NK-92 (cell line): ENCODE measurements around the gene FBXW8.
"Not testable (repeated sequence)": the region's sequence is repeated elsewhere in the genome, so short reads cannot be mapped to it uniquely, and the experiment has no call there.

Experiments
- DNase-seq: peaks from one replicate; lab custom pipeline; 2025; ENCODE audit not compliant: unreplicated experiment; lab: John Stamatoyannopoulos, UW

FBXW8 gene

GRCh38 chr12:117052386-117053049, 141.8 kb downstream of the FBXW8 start:
- DNase-seq: no peak

DNA sequence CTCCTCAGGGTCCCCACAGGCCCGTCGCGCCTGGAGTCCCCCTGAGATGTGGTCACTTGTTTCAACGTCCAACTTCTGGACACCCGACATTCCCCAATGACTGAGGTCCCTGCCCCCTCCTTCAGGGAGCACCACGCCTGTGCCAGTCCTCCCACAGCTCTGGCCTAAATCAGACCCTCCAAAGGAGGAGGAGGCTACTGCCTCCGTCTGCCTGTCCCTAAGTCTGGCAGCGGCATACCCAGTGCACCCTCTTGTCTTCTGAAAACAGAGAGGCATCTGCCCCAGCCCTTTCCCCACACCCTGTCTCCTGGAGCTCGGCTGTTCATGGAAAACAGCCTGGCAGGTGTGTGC, 142.3 kb downstream of the FBXW8 start:
- no peak for DNase-seq

- no peak for DNase-seq
Measured at GRCh38 chr12:117053597-117054201, 142.9 kb downstream of the FBXW8 start.

DNA sequence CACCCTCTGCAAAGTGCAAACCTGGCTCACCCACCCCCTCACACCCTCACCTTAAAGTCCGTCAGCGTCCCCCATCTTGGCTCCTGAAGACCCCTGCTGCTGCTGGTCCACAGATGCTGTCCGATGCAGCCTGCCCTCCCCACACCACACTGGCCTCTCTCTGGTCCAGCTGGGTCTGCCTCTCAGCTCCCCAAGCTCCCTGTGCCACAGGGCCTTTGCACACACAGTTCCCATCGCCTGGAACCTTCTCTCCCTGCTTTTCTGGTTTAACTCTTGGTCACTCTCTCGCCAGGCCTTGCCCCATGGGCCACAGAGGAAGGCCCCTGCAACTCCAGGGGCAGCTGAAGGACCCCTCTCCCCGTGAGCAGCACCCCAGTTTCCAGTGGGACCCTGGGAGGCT, 143.5 kb downstream of the FBXW8 start:
- DNase-seq: no peak

DNA sequence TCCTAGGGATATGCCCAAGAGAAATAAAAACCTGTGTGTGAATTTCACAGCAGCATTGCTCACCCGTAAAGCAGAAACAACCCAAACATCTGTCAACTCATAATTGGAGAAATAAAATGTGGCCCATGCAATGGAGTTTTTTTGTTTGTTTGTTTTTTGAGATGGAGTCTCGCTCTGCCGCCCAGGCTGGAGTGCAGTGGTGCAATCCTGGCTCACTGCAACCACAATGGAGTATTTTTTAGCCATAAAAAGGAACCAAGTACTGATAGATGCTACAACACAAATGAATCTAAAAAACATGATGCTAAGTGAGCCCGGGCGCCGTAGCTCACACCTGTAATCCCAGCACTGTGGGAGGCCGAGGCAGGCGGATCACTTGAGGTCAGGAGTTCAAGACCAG, 146.9 kb downstream of the FBXW8 start:
- not testable (repeated sequence) for DNase-seq

DNA sequence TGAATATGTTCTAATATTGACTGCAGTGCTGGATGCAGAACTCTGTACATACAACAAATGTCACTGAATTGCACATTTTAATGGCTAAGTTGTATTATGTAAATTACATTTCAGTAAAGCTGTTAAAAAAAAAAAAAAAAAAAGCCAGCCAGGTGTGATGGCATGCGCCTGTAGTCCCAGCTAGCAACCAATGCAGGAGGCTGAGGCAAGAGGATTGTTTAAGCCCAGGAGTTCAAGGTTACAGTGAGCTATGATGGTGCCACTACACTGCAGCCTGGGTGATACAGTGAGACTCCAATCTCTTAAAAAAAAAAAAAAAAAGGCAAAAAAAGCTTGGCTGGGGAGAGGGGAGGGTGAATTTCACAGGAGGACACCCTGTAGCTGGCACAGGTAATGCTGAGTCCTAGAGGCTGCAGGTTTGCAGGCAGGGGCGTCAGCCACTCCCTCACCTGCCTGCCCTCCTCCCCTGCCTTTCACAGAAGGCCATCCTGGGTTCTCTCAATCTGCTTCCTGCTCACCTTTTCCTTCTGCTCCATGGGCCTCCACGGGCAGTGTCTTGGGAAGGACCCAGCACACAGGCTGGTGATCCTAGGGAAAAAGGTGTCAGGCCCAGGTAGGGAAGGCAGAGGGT, 147.8 kb downstream of the FBXW8 start:
- no peak for DNase-seq

- no peak for DNase-seq
Measured at GRCh38 chr12:117059156-117059555, 148.4 kb downstream of the FBXW8 start.

DNA sequence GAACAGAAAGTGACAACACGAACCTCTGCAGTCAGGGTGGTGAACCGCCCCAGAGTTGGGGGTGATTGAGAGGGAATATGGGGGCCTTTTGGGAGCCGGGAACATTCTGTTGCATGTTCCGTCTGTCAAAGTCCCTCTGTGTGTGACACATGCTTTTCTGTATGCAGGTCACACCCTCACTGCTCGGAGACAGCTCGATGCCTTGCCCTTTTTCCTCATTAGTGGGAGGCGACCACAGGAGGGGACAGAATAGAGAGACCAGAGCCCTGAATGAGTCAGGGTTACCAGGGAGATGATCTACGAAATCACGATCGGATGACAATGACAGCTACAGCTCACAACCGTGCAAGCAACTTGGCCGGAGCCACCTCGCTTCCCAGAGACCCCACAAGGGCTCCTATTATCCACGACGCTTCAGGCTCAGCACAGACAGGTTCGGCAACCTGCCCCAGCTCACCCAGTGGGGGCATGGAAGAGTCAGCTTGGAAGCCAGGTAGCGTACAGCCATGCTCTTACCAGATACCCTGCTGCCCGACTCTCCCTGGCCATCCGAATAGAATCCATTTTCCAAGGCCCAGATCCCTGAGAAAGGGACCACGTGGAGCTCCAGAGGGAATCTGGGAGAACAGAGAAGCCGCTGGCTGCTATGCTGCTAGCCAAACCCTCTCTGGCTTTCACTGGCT, 149.6 kb downstream of the FBXW8 start:
- DNase-seq: no peak

- DNase-seq: no peak
Measured at GRCh38 chr12:117060929-117061305, 150.2 kb downstream of the FBXW8 start.

GRCh38 chr12:117061555-117062079, 150.9 kb downstream of the FBXW8 start:
- no peak for DNase-seq

DNA sequence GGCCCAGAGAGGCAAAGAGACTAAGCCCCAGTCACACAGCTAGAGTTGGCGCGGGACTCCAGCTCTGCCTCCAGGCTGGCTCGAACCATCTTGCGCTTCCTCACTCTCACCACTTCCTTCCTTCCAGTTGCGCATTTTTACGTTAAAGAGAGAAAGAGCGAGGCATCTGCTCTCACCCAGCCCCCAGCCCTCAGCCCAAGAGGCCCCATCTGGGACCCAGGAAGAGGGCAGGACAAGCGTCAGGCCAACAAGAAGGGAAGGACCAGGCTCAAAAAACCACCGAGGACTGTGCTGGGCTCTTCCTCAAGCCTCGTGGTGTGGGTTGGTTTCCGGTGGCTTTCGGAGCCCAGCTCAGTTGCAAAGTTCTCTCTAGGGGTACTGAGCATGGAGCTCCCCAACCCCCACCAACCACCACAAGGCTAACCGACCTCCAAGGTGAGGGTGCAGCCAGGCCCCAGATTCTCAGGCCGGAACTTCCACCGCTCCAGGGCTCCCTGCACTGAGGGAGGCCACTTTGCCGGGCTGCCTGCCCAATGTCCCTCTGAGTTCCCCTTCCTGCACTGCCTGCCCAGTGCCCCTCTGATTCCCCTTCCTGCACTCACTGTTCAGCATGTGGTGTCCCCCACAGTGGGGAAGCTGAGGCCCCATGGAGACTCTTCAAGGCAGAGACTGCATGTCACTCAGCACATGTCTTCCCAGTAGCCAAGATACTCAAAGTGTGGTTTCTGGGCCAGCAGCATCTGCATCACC, 152.6 kb downstream of the FBXW8 start:
- DNase-seq: no peak

DNA sequence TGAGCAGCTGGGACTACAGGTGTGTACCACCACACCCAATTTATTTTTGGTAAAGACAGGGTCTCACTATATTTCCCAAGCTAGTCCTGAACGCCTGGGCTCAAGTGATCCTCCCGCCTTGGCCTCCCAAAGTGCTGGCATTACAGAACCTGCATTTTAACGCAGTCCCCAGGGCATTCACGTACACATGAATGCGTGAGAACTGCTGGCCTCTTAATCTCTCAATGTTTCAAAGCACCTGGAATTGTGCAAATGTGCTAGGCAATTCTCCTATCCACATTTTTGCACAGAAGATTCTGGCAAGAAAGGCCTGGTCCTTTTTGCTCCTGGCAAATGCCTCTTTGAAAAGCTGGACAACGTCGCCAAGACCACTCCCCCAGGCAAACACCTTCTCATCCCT, 153.3 kb downstream of the FBXW8 start:
- DNase-seq: no peak

- DNase-seq: no peak
Measured at GRCh38 chr12:117064596-117064995, 153.8 kb downstream of the FBXW8 start.

- DNase-seq: no peak
Measured at GRCh38 chr12:117067016-117067415, 156.3 kb downstream of the FBXW8 start.

DNA sequence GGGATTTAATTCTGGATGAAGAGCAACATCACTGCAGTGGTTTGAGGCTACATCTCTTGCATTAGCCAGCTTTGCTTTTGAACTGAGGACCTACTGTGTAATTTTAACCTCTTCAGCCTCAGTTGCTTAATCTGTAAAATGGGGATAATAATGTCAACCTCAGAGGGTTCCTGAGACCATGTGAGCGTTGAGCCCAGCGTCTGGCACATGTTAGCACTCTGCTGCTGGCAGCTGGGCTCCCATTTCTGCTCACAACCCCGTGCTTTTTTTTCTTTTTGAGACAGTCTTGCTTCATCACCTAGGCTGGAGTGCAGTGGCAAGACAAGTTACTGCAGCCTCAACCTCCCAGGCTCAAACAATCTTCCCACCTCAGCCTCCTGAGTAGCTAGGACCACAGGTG, 156.9 kb downstream of the FBXW8 start:
- DNase-seq: no peak

DNA sequence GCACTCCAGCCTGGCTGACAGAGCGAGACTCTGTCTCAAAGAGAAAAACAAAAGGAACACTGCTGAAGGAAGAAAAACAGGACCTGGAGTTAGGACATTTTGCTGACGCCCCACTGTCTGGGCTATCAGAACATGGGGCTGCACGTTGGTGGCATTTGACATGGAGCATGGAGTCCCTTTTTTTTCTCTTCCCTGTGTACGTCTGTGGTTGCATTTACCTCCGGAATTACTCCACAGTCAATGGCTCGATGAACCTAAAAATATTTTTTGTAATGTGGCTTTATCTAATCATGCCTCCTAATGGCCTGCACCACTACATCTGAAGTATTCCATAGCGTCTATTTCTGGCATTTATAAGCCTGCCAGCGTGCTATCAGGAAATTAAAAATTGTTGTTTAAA, 157.7 kb downstream of the FBXW8 start:
- no peak for DNase-seq

- no peak for DNase-seq
Measured at GRCh38 chr12:117069101-117069797, 158.5 kb downstream of the FBXW8 start.

DNA sequence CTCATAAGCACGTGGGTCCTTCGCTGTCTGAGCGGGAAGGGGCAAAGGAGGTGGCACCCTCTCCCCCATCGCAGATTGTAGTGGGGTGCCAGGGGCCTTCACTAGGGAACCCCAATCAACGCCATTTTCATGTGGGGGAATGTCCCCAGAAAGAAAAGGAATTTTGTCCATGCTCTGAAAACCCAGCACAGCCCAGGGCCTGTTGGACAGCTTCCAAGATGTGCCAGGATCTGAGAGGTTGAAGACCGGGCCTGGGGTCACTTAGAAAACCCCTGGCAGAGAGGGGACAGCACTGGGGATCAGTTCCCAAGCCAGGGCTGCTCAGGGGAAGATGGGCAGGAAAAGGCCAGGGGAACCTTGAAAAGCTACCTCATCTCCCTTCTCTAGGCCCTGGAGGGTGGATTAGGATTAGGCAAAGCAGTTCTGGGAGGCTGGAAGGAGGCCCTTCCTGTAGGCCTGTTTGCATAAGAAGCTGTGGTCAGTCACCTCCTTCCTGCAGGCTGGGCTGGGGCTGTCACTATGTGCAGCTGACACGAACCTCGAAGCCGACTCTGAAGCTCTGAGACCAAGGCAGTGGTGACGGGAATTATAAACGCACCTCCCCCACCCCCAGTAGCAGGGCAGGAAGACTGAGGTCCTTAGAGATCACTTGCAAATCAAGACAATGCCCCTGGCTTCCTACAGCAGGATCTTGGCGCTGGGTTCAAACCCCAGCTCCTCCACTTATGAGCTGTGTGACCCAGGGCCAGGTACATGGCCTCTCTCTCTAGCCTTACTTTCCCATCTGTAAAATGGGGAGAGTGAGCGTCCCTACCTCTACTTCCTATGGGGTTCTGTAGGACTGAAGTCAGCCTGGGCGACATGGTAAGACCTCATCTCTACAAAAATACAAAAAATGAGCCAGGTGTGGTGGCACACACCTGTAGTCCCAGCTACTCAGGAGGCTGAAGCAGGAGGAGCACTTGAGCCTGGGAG, 159.5 kb downstream of the FBXW8 start:
- DNase-seq: no peak

DNA sequence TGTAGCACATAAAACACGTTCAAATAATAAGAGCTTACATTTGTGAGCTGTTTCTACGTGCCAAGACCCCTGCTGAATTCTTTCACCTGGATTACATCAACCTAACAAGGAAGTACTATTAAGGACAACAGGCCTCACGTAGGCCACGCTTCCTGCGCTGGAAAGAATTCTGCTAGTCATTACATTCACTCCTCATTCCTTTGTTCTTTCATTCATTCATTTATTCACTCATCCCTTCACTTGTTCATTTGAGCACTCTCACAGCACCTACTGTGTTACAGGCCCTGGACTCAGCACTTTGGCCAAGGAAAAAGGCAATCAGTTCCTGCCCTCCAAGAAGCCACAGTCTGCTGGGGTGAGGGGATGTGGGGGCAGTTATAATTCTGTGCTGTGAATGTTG, 160.3 kb downstream of the FBXW8 start:
- no peak for DNase-seq
